KG1 (cell line): ENCODE data around the gene COX6A2.
A peak's percentile ranks its signal among the peaks of the same experiment; 100 is the strongest.

Experiments
- DNase-seq: peaks from one replicate; lab custom pipeline; 2025; lab: John Stamatoyannopoulos, UW

COX6A2 gene

DNA sequence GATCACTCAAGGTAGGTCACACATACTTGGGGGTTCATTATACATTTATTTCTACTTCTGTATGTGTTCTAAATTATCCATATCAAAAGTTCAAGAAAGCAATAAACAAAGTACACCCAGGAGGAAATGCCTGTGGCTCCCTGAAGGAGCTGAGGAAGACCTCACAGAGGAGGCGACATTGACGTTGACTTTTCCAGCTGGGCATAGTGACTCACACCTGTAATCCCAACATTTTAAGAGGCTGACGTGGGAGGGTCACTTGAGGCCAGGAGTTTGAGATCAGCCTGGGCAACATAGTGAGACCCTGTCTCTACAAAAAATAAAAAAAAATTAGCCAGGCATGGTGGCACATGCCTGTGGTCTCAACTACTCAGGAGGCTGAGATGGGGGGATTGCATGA is 18.7 kb downstream of the COX6A2 start:
- DNase-seq = no peak

DNA sequence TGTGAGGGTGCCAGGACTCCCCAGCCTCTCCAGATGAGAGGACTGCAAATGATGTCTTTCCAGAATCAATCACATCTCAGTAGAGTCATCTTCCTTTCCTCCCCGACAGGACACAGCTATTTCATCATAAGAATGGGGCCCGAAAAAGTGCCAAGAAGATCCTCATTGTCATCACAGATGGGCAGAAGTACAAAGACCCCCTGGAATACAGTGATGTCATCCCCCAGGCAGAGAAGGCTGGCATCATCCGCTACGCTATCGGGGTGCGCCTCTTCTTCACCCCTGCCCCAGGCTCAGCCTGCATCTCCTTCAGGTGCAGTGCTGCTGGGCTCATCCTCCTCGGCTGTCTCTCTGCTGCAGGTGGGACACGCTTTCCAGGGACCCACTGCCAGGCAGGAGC is 20.8 kb downstream of the COX6A2 start:
- DNase-seq = no peak

- no peak for DNase-seq
These were observed 23.7 kb downstream of the COX6A2 start for GRCh38 chr16:31404353-31405064.

GRCh38 chr16:31403590-31404352 is 24.4 kb downstream of the COX6A2 start:
- no peak for DNase-seq

- DNase-seq = no peak
These were observed 25.5 kb downstream of the COX6A2 start for GRCh38 chr16:31402687-31403086.

GRCh38 chr16:31401436-31401835 is 26.7 kb downstream of the COX6A2 start:
- no peak for DNase-seq

GRCh38 chr16:31400191-31400590 is 28.0 kb downstream of the COX6A2 start:
- DNase-seq = peak; percentile 55

DNA sequence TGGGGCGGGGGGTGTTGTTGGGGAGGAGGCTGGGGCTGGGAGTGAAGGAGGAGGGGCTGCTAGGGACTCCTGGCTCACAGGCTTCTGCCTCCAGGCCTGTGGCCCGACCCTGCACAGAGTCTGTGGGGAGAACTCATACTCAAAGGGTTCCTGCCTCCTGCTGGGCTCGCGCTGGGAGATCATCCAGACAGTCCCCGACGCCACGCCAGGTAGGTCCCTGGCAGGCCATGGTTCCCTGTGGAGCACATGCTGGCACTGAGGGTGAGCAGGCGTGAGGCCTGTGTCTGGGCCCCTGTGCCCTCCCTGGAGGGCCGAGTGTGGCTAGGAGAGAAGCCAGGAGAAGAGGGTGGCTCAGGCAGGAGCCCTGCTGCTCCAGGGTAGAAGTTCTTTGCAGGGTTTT is 30.5 kb downstream of the COX6A2 start:
- no peak for DNase-seq

DNA sequence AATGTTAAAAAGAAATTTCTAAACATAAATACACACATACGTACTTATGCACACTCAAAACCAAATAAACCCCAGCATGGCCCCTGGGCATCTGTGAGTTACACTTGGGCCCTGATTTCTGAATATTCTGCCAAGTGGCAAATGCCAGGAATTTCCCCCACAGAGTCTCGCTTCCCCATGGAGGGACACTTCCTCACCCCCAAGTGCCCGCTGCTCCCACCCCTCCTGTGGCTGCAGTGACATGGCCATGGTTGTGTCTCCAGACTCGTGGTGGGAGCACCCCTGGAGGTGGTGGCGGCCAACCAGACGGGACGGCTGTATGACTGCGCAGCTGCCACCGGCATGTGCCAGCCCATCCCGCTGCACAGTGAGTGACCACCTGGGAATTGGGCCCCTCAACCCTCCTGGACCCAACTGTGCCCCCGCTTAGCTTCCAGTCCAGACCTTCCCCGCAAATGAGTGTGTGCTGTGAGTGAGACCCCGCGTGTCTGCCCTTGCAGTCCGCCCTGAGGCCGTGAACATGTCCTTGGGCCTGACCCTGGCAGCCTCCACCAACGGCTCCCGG is 31.0 kb downstream of the COX6A2 start:
- no peak for DNase-seq

GRCh38 chr16:31395647-31396046 is 32.5 kb downstream of the COX6A2 start:
- no peak for DNase-seq

DNA sequence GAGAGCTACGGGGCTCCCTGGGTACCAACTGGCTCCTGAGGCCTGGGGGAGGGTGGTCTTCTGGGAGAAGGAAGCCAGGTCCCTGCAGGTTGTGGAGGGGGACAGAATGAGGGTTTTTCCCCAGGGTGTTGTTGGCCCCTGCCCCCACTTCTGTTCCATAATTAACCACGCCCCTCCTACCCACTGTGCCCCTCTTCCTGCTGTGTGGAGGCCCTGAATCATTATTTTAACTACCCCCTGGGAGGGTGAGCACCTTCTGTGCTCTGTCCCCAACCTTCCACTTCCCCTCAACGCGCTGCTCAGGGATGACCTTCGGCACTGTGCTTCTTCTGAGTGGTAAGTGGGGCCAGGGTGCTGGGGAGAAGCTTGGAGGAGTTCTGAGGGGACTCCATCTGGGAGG is 35.1 kb downstream of the COX6A2 start, which contains the start of gene ITGAD:
Gene ITGAD (plus strand): TSS at position 280 of the 400 bp plus-strand sequence. CDS start 26 bp downstream, at position 306.
- no peak for DNase-seq

- DNase-seq = no peak
These were observed 37.6 kb downstream of the COX6A2 start for GRCh38 chr16:31390504-31391041.

GRCh38 chr16:31388535-31388934 is 39.6 kb downstream of the COX6A2 start:
- no peak for DNase-seq

DNA sequence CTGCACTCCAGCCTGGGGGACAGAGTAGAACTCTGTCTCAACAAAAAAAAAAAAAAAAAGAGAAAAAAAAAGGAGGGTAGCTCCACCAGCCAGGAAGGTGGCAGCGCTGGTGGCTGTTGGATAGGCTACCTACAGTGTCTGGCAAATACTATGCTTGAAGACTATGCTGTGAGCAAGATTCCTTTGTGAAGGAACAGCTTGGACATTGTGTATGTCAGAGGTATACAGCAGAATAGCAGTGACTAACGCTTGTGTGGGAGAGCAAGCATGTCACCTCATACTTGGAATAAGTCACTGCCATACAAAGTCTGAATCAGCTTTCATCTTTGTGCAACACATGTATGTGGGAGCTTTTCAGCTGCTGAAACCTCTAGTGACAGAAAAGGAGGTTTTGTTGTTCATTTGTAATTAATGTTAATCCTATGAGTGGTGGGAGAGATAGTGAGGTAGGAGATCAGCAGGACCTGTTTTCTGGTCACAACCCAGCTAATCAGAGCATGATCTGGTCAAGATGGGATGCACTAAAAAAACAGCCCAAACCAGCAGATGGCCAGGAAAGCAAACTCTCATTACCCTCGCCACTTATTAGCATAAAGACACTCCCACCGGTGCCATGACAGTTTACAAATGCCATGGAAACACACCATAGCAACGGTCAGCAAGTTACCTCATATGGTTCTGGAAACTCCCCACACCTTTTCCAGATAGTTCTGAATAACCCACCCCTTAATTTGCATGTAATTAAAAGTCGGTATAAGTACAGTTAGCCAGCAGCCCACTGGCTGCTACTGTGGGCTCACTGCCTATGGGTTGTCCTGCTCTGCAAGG is 41.8 kb downstream of the COX6A2 start:
- no peak for DNase-seq

GRCh38 chr16:31385680-31386079 is 42.5 kb downstream of the COX6A2 start:
- DNase-seq = no peak

DNA sequence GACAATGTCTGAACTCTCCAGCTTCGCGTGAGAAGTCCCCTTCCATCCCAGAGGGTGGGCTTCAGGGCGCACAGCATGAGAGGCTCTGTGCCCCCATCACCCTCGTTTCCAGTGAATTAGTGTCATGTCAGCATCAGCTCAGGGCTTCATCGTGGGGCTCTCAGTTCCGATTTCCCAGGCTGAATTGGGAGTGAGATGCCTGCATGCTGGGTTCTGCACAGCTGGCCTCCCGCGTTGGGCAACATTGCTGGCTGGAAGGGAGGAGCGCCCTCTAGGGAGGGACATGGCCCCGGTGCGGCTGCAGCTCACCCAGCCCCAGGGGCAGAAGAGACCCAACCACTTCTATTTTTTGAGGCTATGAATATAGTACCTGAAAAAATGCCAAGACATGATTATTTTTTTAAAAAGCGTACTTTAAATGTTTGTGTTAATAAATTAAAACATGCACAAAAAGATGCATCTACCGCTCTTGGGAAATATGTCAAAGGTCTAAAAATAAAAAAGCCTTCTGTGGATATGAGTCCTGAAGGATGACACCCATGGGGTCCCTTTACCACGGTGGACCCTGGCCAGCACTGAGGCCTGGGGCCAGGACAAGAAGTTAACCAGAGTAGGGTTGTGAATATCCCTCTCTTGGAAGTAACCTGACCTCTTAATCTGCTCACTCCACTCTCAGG is 45.5 kb downstream of the COX6A2 start:
- DNase-seq = peak; percentile 44

- no peak for DNase-seq
These were observed 48.0 kb downstream of the COX6A2 start for GRCh38 chr16:31380201-31380600.
